Prostate gland (tissue), 2 donors: ENCODE results near the gene FGF6. TPM values are rescaled to one million over a fixed set of nuclear protein-coding genes. Genes with fewer than 3 reads are reported as not detected.

Source experiments
- DNase-seq: peaks from one replicate; pipeline ENCODE4 v3.0.0-alpha.2; 2019; ENCODE audit warnings: low spot score
- H3K27ac ChIP-seq, 2 donors: fragments of 200-600 bp; sonication (generic); 2 replicates each; pipeline ENCODE4 v1.5.1; 2017 to 2019
- H3K27me3 ChIP-seq: fragments of 200-600 bp; sonication (generic); replicated peaks from 2 replicates; pipeline ENCODE4 v1.5.1; 2019; ENCODE audit not compliant: insufficient read depth
- H3K36me3 ChIP-seq, 2 donors: fragments of 200-600 bp; sonication (generic); 1 replicate in 1 of 2; 2 replicates in 1 of 2; pipeline versions ENCODE4 v1.5.1 to v1.8.1; 2017 to 2019
- H3K4me1 ChIP-seq: fragments of 200-600 bp; sonication (generic); replicated peaks from 2 replicates; pipeline ENCODE4 v1.5.1; 2019
- H3K4me3 ChIP-seq, 2 donors: fragments of 200-600 bp; sonication (generic); 2 replicates each; pipeline ENCODE4 v1.5.1; 2017 to 2019
- H3K9me3 ChIP-seq: fragments of 200-600 bp; sonication (generic); 2 replicates; pipeline ENCODE4 v1.5.1; 2017
- POLR2A ChIP-seq: fragments of 450-650 bp; IDR thresholded peaks from one replicate; pipeline ENCODE4 v1.6.1; 2016; ENCODE audit warnings: antibody characterized with exemption, mild to moderate bottlenecking
- POLR2AphosphoS5 ChIP-seq: sonication (generic); formaldehyde crosslinking; IDR thresholded peaks from one replicate; pipeline ENCODE4 v1.6.1; 2017; ENCODE audit warnings: antibody characterized with exemption
- WGBS: methylation state at CpG from one replicate; pipeline ENCODE4 v1.1.5; 2018; 5-methylcytosine and 5-hydroxymethylcytosine counted together
- intact Hi-C: fragments of 100-400 bp; cut with DNase I; formaldehyde crosslinking; loops from one replicate; pipeline ENCODE4 v1.14.2; 2022
- total RNA-seq, 2 donors: library from RNA; depleted of rRNA; stranded (reverse); fragments of >200 nt; gene quantifications; one replicate each; pipeline ENCODE4 v1.1.0, GENCODE V29; 2016
- TF ChIP-seq, protein P1 (sequence below), 4 experiments: fragments of 200-600 bp in 2 of 4; fragments of 450-650 bp in 2 of 4; sonication (generic) in 2 of 4; IDR thresholded peaks; 1 replicate in 3 of 4; 2 replicates in 1 of 4; pipeline ENCODE4 v1.5.1; 2016 to 2019; ENCODE audit warnings: antibody characterized with exemption in 4 of 4, mild to moderate bottlenecking in 2 of 4, moderate library complexity in 2 of 4

The FGF6 gene, protein sequence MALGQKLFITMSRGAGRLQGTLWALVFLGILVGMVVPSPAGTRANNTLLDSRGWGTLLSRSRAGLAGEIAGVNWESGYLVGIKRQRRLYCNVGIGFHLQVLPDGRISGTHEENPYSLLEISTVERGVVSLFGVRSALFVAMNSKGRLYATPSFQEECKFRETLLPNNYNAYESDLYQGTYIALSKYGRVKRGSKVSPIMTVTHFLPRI
- total RNA-seq: not detected

DNA sequence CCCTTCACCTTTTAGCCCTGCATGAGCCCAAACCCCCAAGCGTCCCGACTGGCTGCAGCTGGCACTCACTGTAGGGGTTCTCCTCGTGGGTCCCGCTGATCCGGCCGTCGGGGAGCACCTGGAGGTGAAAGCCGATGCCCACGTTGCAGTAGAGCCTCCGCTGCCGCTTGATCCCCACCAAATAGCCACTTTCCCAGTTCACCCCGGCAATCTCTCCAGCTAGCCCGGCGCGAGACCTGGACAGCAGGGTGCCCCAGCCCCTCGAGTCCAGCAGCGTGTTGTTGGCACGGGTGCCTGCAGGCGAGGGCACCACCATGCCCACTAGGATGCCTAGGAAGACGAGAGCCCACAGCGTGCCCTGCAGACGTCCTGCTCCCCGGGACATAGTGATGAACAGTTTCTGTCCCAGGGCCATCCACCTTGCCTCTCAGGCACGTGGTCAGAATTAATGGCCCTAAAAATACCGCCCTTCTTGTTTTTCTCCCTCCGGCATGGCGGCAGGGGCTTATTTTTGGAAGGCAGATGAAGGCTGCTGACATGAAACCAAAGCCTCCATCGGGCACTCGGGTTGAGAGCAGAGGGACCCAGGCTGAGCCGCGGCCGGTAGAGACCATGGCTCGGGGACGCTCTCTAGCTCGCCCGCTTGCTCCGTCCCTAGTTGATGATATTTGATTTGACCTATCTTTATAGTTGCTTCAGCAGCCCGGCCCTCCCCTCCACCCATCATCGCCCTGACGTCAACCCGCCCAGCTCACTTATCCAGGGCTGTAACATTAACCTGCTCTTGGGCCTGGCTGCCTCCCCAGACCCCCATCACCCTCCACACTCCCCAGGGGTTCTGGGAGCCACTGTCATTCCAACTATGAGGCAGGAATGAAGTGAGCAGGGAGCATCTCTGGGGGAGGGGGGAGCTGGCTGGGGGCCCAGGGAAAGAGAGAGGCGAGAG, at the start of gene FGF6:
Gene FGF6, minus strand, starts transcription at position 660 of the 946 bp plus-strand sequence. Its CDS starts 245 bp downstream, at position 415.
- intact Hi-C loops: no loop called here
- TF ChIP-seq, protein P1, sequence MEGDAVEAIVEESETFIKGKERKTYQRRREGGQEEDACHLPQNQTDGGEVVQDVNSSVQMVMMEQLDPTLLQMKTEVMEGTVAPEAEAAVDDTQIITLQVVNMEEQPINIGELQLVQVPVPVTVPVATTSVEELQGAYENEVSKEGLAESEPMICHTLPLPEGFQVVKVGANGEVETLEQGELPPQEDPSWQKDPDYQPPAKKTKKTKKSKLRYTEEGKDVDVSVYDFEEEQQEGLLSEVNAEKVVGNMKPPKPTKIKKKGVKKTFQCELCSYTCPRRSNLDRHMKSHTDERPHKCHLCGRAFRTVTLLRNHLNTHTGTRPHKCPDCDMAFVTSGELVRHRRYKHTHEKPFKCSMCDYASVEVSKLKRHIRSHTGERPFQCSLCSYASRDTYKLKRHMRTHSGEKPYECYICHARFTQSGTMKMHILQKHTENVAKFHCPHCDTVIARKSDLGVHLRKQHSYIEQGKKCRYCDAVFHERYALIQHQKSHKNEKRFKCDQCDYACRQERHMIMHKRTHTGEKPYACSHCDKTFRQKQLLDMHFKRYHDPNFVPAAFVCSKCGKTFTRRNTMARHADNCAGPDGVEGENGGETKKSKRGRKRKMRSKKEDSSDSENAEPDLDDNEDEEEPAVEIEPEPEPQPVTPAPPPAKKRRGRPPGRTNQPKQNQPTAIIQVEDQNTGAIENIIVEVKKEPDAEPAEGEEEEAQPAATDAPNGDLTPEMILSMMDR (IDR thresholded peaks at IDR 0.05): no peak
- no peaks in the 10 kb centered on the region for H3K36me3 ChIP-seq
- WGBS: 89% methylated on average over 42 of the region's 42 CpGs
- H3K4me1 ChIP-seq: no peaks in the 10 kb centered on the region
- DNase-seq: no peak
- H3K9me3 ChIP-seq: no peaks in the 10 kb centered on the region
- no peak within 1 kb of the TSS for H3K27ac ChIP-seq
- no peak within 1 kb of the TSS for H3K4me3 ChIP-seq
- H3K27me3 ChIP-seq: peaks cover 3% of the 10 kb centered on the region

DNA sequence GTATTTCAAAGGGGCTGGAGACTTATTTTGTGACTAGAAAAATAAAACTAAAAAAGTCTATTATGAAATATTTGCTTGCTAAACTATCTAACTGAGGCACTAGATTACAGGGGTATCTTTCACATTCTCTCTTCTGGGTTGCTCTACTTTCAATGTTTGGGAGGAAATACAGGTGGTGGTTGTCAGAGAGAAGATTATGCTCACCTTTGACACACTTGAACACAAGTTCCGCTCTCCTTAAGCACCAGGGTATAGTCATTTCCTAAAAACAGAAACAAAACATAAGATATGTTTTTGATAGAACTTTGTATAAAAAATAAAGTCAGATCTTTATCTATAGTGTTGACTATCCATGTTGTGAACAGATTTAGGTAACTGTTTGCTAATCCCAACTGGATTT, 45.4 kb upstream of the FGF6 start:
- no peak overlapping the region for H3K27ac ChIP-seq
- no peak for DNase-seq
- no peaks in the 10 kb centered on the region for H3K27me3 ChIP-seq
- no peak overlapping the region for H3K4me3 ChIP-seq
- TF ChIP-seq, protein P1 (IDR thresholded peaks at IDR 0.05): no peak
- TF ChIP-seq POLR2AphosphoS5 (no peak), POLR2A (no peak)
- H3K9me3 ChIP-seq: no peaks in the 10 kb centered on the region
- 94% methylated on average over 1 of the region's 1 CpG for WGBS
- intact Hi-C loops: no loop called here
- no peaks in the 10 kb centered on the region for H3K4me1 ChIP-seq
- H3K36me3 ChIP-seq: no peaks in the 10 kb centered on the region

DNA sequence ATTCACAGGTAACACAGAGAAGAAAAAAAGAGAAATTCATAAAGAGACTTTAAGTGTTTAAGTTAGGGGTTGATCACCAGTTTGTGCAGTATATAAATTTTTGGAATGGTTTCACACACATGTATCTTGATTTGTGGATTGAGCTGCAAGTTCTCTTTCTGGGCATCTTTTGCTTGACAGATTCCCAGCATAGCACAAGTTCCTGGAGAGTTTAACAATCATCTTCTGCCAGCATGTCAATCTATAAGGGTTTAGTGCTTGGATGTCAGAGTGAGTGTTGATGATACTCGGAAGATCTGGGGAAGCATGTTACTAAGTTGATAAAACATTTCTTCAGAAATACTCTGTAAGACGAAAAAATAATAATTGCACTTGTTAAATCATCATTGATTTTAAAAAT, 43.9 kb upstream of the FGF6 start:
- Histone ChIP-seq H3K27ac (no peak overlapping the region), H3K4me1 (no peaks in the 10 kb centered on the region), H3K4me3 (no peak overlapping the region), H3K9me3 (no peaks in the 10 kb centered on the region), H3K27me3 (no peaks in the 10 kb centered on the region), H3K36me3 (no peaks in the 10 kb centered on the region)
- WGBS: 91% methylated on average over 2 of the region's 2 CpGs
- intact Hi-C loops: no loop called here
- DNase-seq: no peak
- TF ChIP-seq POLR2A: no peak
- TF ChIP-seq POLR2AphosphoS5: no peak
- TF ChIP-seq, protein P1 (IDR thresholded peaks at IDR 0.05): no peak

DNA sequence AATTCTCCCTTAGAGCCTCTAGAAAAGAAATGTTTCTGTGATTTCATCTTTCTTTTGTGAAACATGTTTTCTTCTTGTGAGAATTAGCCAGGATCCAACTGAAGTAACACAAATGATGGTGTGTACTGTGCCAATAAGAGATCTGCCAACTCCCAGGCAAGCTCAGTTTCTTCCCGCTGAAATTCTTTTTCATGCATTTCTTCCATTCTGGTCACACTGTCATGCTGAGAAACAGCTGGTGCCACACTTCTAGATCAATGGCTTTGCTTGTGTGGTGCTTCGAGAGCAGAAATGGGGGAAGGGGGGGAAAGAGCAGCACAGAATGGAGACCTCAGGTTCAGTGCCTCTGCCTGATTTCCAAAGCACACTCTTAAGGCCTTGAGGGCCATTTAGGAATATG, 41.4 kb upstream of the FGF6 start:
- TF ChIP-seq POLR2A (no peak), POLR2AphosphoS5 (no peak)
- TF ChIP-seq, protein P1 (IDR thresholded peaks at IDR 0.05): no peak
- DNase-seq: no peak
- Histone ChIP-seq H3K27ac (no peak overlapping the region), H3K36me3 (no peaks in the 10 kb centered on the region), H3K4me3 (no peak overlapping the region), H3K4me1 (no peaks in the 10 kb centered on the region), H3K9me3 (no peaks in the 10 kb centered on the region), H3K27me3 (no peaks in the 10 kb centered on the region)
- intact Hi-C loops: no loop called here
- 68% methylated on average over 2 of the region's 2 CpGs for WGBS
